Islet precursor cell (in vitro differentiated cells): ENCODE data around the gene POU6F2.

Source experiments
- DNase-seq: peaks from one replicate; pipeline ENCODE4 v3.0.0-alpha.2; 2018

POU6F2 gene

GRCh38 chr7:39130274-39130673 is 152.6 kb downstream of the POU6F2 start:
- no peak for DNase-seq

GRCh38 chr7:39130857-39131526 is 153.3 kb downstream of the POU6F2 start:
- no peak for DNase-seq

- no peak for DNase-seq
Observed at GRCh38 chr7:39132306-39132705, 154.6 kb downstream of the POU6F2 start.

DNA sequence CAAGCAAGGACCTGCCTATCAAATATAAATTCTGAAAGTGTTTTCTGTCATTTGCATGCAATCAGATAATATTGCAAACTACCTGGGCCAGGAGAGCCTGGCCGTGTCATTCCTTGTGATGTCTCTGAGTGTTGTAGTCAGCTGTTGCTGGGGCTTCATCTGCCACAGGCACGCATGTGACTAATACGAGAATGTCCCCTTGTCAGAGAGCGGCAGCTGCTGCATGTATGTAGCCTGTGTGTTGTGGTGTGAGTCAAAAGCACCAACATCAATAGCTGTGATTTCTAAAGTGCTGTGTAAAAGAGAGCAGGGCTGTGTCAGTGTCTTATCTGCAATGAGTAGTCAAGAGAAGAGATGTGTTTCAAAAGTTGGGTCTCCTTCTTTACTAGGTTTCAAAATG is 155.4 kb downstream of the POU6F2 start:
- no peak for DNase-seq

DNA sequence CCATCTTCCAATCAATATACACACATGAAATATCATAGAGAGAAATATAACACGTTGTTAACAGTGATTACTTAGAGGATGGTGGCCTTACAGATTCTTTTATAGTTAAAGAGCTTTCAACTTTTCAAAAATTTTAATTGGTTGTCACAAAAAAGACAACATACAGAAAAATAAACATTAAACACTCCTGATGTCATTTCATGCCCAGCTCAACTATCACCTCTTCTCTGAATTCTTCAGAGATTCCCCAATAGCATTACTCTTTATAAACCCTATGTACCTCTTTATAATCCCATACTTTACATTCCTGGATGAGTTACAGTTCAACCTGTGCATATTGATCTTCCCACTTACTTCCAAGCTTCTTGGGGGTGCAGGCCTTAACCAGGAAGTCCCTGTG is 159.8 kb downstream of the POU6F2 start:
- DNase-seq, result no peak

DNA sequence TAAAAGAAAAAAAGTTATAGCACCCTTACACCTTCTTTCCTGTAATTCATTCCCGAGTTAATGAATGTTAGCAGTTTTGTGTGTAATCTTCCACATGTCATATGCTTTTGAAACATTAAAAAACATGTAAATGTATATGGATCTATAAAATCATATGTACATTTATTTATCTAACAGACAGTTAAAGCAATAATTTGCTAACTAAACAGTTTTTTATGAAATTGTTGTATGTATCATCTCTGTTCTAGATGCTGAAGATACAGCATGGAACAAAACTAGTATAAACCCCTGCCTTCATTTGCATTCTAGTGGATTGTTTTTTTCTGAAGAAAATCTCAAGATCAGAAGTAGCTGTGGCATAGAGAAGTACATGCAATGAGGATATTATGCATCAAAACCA is 165.0 kb downstream of the POU6F2 start:
- DNase-seq, result no peak

- no peak for DNase-seq
Observed at GRCh38 chr7:39144420-39144819, 166.7 kb downstream of the POU6F2 start.

DNA sequence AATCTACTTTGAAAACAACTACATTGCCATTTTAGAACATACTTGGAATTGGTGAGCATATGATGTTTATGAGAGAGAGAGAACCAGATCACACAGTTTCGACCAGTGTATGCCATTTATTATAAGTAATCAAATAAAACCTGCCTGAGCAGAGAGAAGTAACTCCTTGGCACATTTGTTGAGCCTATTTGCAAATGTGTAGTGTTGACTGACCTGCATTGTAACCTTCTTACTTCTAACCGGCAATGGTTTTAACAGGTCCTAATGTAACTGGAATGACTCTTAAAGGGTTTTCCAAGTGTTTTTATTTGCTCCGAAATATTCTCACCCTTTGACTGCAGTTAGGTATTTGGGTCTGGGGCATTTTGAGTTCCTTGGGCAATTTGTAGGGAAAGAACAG is 167.6 kb downstream of the POU6F2 start:
- DNase-seq, result no peak

DNA sequence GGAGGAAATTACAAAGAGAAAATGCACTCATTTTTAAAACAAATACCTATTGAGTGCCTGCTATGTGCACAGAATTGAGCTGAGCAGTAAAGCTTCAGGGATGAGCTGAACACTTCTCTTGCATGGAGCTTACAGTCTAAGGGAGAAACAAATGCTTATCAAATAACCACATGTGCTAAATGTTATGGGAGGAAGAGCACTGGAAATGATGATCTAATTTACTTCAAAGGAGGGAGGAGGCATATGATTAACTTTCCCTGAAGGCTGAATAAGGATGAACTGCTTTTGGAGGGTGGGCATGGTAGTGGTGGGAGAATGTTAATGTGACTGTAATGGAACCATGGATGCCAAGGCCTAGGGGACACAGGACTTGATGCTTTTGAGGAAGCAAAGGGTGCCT is 168.2 kb downstream of the POU6F2 start:
- DNase-seq, result no peak

GRCh38 chr7:39152701-39153100 is 175.0 kb downstream of the POU6F2 start:
- no peak for DNase-seq

GRCh38 chr7:39153113-39153512 is 175.4 kb downstream of the POU6F2 start:
- no peak for DNase-seq

DNA sequence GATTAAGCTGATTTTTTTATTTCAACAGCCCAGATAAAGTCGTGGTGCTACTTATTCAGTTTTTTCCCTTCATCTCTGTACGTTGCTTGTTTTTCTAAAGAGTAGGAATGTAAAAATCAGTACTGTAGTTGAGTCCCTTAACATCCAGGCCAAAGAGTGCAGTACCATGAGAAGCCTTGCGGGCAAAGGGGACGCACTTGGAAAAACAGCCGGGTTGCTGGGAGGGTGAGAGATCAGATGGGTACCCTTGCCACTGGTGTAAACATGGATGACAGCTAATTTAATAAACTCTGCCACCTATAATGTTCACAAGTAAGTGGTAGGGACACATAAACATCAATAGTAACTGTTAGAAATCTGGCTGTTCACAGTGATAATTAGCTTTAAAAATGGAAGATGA is 175.9 kb downstream of the POU6F2 start:
- DNase-seq, result no peak

DNA sequence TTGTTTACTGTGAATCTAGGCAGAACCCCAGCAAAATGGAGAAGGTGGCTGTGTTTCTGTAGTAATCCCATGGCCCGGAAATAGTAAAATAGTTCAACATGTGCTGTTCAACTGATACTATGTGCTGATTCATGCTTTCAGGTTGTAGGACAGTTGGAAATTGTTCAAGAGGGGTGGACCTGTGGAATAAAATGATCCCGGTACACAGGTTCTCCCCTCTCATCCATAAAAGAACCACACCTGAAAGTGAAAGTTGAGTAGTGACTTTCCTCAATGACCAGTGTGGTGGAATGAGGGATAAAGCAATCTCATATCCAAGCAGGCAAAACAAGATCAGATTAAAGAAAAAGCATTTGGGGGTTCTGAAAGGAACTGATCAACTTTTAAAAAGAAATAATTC is 177.1 kb downstream of the POU6F2 start:
- no peak for DNase-seq

DNA sequence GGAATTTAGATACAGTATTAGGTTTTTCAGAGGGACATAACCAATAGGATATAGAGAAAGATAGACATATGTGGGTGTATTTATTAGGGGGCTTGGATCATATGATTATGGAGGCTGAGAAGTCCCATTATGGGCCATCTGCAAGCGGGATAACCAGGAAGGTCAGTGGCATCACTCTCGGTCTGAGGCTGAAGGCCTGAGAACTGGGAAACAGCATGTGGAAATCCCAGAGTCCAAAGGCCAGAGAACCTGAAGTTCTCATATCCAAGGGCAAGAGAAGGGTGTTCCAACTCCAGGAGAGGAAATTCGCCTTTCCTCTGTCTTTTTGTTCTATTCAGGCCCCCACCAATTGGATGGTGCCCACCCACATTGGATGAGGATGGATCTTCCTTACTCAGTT is 180.7 kb downstream of the POU6F2 start:
- DNase-seq, result no peak

- DNase-seq, result no peak
Observed at GRCh38 chr7:39161903-39162302, 184.2 kb downstream of the POU6F2 start.

DNA sequence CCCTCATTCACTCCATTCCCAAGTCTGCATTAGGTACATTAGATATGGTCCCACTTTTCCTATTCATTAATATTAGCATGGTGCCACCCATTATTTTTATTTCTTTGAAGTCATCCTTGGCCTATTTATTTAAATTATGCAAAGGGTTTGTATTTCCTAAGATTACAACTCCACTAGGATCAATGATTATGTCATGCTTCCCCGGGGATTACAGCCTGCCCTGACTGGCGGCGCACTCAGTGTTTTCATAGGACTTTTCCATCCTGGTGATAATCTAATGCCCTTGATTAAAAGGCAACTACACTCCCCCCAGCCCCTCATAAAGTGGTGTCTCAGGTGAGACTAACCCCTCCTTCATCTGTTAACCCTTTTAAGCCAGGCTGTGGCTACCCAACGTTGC is 187.2 kb downstream of the POU6F2 start:
- DNase-seq, result no peak

- no peak for DNase-seq
Observed at GRCh38 chr7:39168403-39169098, 190.8 kb downstream of the POU6F2 start.

DNA sequence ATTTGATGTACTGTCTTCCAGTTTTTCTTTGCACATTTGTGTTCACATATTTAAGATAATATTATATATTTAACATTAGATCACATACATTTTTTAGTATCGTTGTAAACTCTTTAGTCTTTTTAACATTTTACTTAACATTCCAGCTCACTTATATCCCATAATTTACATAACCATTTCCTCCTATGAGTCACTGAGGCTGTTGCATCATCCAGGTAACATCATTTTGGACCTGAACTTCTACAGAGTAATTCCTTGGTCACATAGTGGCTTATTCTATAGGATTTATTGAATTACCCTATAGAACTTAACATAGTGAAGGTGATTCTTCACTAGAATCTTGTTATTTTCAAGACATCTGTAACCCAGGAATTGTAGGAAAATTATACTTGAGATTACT is 194.4 kb downstream of the POU6F2 start:
- DNase-seq, result no peak

- no peak for DNase-seq
Observed at GRCh38 chr7:39181398-39181797, 203.7 kb downstream of the POU6F2 start.

DNA sequence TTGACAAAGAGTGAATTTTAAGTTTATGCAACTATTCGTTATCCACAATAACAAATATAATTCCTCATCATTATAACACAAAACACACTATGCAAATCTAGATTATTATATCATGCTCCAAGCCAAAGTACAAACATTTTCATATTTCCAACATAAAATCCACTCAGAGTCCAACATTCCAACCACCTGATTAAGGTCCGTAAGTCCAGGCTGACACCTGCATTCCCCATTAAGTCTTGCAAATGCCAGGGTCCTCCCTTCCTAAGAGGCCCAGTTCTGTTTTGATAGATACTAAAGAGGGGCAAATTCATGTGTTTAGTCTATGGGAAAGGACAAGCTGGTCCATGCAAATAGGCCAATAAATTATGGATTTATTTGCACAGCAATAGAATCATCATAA is 206.1 kb downstream of the POU6F2 start:
- DNase-seq, result no peak

- DNase-seq, result no peak
Observed at GRCh38 chr7:39184391-39184790, 206.7 kb downstream of the POU6F2 start.

- DNase-seq, result no peak
Observed at GRCh38 chr7:39186131-39186530, 208.4 kb downstream of the POU6F2 start.

DNA sequence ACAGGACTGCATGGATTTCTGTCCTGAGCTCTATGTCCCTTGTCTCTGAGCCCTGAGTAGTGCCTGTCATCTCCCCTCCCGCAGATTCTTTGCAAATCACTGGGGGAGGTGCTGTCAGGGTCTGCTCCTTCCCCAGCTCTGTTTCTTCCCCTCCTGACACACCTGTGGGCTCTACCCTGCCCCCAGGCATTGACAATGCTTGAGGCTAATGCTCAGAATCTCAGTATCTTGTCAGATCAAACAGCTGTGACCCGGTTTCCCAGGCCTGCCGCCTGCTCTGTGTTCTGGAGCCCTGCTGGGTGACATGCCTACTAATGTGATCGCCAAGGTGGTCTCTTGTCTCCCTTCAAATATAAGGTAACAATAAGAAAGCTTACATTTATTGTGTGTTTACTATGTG is 209.0 kb downstream of the POU6F2 start:
- DNase-seq, result no peak

DNA sequence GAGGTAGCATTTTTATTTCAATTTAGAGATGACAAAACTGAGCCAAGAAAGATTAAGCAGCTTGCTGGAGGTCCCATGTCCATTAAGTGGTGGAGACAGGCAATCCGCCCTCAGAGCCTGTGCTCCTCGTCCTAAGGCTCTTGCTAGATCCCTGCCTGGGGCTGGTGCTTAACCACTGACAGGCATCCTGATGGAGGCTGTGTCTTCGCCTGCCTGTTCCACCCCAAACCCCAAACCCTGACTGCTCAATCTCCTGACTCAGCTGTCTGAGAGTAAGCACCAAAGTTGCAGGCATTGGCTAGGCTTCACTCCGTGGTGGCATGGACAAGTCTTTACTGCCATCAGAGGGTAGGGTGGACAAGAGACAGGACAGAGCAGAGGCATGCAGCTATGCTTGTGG is 209.4 kb downstream of the POU6F2 start:
- DNase-seq, result peak; percentile 62

GRCh38 chr7:39192476-39192875 is 214.8 kb downstream of the POU6F2 start:
- no peak for DNase-seq
